SK-N-SH (cell line): ENCODE data around the gene NALF2. TPM values are rescaled to one million over a fixed set of nuclear protein-coding genes. Genes with fewer than 3 reads are reported as not detected.

Source experiments
- CTCF ChIA-PET: fragments of 300-600, 350-600 bp; formaldehyde crosslinking; extraction: SDS; loops from one replicate; lab custom pipeline; 2021; lab: Yijun Ruan, JAX
- POLR2A ChIA-PET: fragments of 350-600 bp; sonication (Branson Sonifier 250); formaldehyde crosslinking; extraction: SDS; loops from one replicate; lab custom pipeline; 2020; ENCODE audit warnings: antibody characterized with exemption, inconsistent platforms; lab: Yijun Ruan, JAX
- DNase-seq: peaks from one replicate; pipeline ENCODE4 v3.0.0; 2012
- H2AFZ ChIP-seq: fragments of 200-600 bp; sonication (generic); 2 replicates; pipeline ENCODE4 v1.8.1; 2016; ENCODE audit warnings: antibody characterized with exemption, mild to moderate bottlenecking, low read depth
- H3F3A ChIP-seq: fragments of 200-600 bp; sonication (generic); replicated peaks from 2 replicates; pipeline ENCODE3; 2016; ENCODE audit warnings: antibody characterized with exemption, mild to moderate bottlenecking; ENCODE audit not compliant: insufficient read depth
- H3K27ac ChIP-seq, 2 experiments: fragments of 200-500 bp in 1 of 2; fragments of 200-600 bp in 1 of 2; sonication (Bioruptor generic) in 1 of 2; sonication (generic), shearing (Covaris generic) in 1 of 2; 2 replicates each; pipeline versions ENCODE4 v1.5.1 to v1.6.1; 2014 to 2016; ENCODE audit warnings: low read depth in 2 of 2, inconsistent platforms in 1 of 2, low read length in 1 of 2, mild to moderate bottlenecking in 1 of 2, mixed read lengths in 1 of 2
- H3K27me3 ChIP-seq: fragments of 200-600 bp; sonication (generic), shearing (Covaris generic); 2 replicates; pipeline ENCODE4 v1.6.1; 2016; ENCODE audit warnings: mixed run types; ENCODE audit not compliant: insufficient read depth
- H3K36me3 ChIP-seq, 2 experiments: fragments of 200-500 bp in 1 of 2; fragments of 200-600 bp in 1 of 2; sonication (Bioruptor generic) in 1 of 2; sonication (generic) in 1 of 2; replicated peaks in 1 of 2; 2 replicates each; pipeline versions ENCODE3 to v1.5.1; 2014 to 2016; ENCODE audit warnings: low read length in 1 of 2, mild to moderate bottlenecking in 1 of 2; ENCODE audit not compliant: insufficient read depth in 2 of 2, control insufficient read depth in 1 of 2
- H3K4me1 ChIP-seq, 2 experiments: fragments of 200-500 bp in 1 of 2; fragments of 200-600 bp in 1 of 2; sonication (Bioruptor generic) in 1 of 2; sonication (generic), shearing (Covaris generic) in 1 of 2; 2 replicates each; pipeline versions ENCODE4 v1.5.1 to v1.6.1; 2014 to 2016; ENCODE audit warnings: low read depth in 1 of 2, low read length in 1 of 2, mixed run types in 1 of 2; ENCODE audit not compliant: insufficient read depth in 2 of 2, control insufficient read depth in 1 of 2
- H3K4me2 ChIP-seq: fragments of 200-600 bp; sonication (generic), shearing (Covaris generic); 2 replicates; pipeline ENCODE4 v1.6.1; 2017; ENCODE audit warnings: mixed run types
- H3K4me3 ChIP-seq, 2 experiments: fragments of 200-500 bp in 1 of 2; fragments of 200-600 bp in 1 of 2; sonication (Bioruptor generic) in 1 of 2; sonication (generic), shearing (Covaris generic) in 1 of 2; 2 replicates each; pipeline versions ENCODE4 v1.5.1 to v1.8.1; 2014 to 2016; ENCODE audit warnings: low read depth in 2 of 2, inconsistent platforms in 1 of 2, low read length in 1 of 2, mild to moderate bottlenecking in 1 of 2, mixed read lengths in 1 of 2, moderate library complexity in 1 of 2
- H3K79me2 ChIP-seq: fragments of 200-600 bp; sonication (generic); 2 replicates; pipeline ENCODE4 v1.8.1; 2017; ENCODE audit warnings: mild to moderate bottlenecking; ENCODE audit not compliant: insufficient read depth
- H3K9ac ChIP-seq: fragments of 200-600 bp; sonication (generic); 2 replicates; pipeline ENCODE4 v1.6.1; 2017; ENCODE audit warnings: mixed run types
- H3K9me2 ChIP-seq: fragments of 200-600 bp; sonication (generic); 2 replicates; pipeline ENCODE4 v1.6.1; 2017; ENCODE audit warnings: mixed run types
- H3K9me3 ChIP-seq: fragments of 200-600 bp; sonication (generic); 2 replicates; pipeline ENCODE4 v1.6.1; 2017; ENCODE audit warnings: mixed run types, mild to moderate bottlenecking, moderate library complexity
- H4K20me1 ChIP-seq: fragments of 200-600 bp; sonication (generic); 2 replicates; pipeline ENCODE4 v1.6.1; 2017; ENCODE audit warnings: mild to moderate bottlenecking, mixed run types; ENCODE audit not compliant: insufficient read depth
- CHD2 ChIP-seq: fragments of 150-350 bp; IDR thresholded peaks from 2 replicates; pipeline ENCODE4 v1.6.1; 2018; ENCODE audit warnings: low read length; ENCODE audit not compliant: partially characterized antibody
- ELF1 ChIP-seq: IDR thresholded peaks from 2 replicates; pipeline ENCODE4 v1.4.0; 2012
- EP300 ChIP-seq, 2 experiments: IDR thresholded peaks; 2 replicates each; pipeline versions ENCODE4 v1.4.0 to v1.6.1; 2012; ENCODE audit warnings: borderline replicate concordance in 1 of 2, low read depth in 1 of 2, low read length in 1 of 2
- FOXJ3 ChIP-seq: sonication (generic); formaldehyde crosslinking; IDR thresholded peaks from 2 replicates; pipeline ENCODE4 v1.5.1; 2020; ENCODE audit warnings: mild to moderate bottlenecking, missing genetic modification reagents
- FOXM1 ChIP-seq: IDR thresholded peaks from 2 replicates; pipeline ENCODE4 v1.4.0; 2012; ENCODE audit warnings: low read depth, mild to moderate bottlenecking
- GABPA ChIP-seq: IDR thresholded peaks from 2 replicates; pipeline ENCODE4 v1.4.0; 2012; ENCODE audit warnings: low read depth, mild to moderate bottlenecking
- GATA2 ChIP-seq: sonication (generic); formaldehyde crosslinking; IDR thresholded peaks from 2 replicates; pipeline ENCODE4 v1.5.0; 2020; ENCODE audit warnings: mild to moderate bottlenecking, missing genetic modification reagents
- IRF3 ChIP-seq: fragments of 150-350 bp; IDR thresholded peaks from 2 replicates; pipeline ENCODE4 v1.6.1; 2016; ENCODE audit warnings: mild to moderate bottlenecking, low read depth, low read length
- JUND ChIP-seq: IDR thresholded peaks from 2 replicates; pipeline ENCODE4 v1.4.0; 2012
- MEF2A ChIP-seq: IDR thresholded peaks from 2 replicates; pipeline ENCODE4 v1.4.0; 2012; ENCODE audit warnings: low read depth, borderline replicate concordance
- MXI1 ChIP-seq: IDR thresholded peaks from 2 replicates; pipeline ENCODE4 v1.6.1; 2012; ENCODE audit warnings: mild to moderate bottlenecking, low read depth, low read length, improper control_type of control experiment
- NFIC ChIP-seq: IDR thresholded peaks from 2 replicates; pipeline ENCODE4 v1.4.0; 2012; ENCODE audit warnings: borderline replicate concordance
- PBX3 ChIP-seq: IDR thresholded peaks from 2 replicates; pipeline ENCODE4; 2012
- POLR2AphosphoS5 ChIP-seq: IDR thresholded peaks from 2 replicates; pipeline ENCODE4 v1.6.1; 2012; ENCODE audit warnings: low read depth, low read length
- RFX5 ChIP-seq: IDR thresholded peaks from 2 replicates; pipeline ENCODE4 v1.6.1; 2012; ENCODE audit warnings: mild to moderate bottlenecking, improper control_type of control experiment, low read length
- SIN3A ChIP-seq: IDR thresholded peaks from 2 replicates; pipeline ENCODE4 v1.6.1; 2012; ENCODE audit warnings: low read depth, mild to moderate bottlenecking, low read length, moderate library complexity, borderline replicate concordance
- SMC3 ChIP-seq: IDR thresholded peaks from 2 replicates; pipeline ENCODE4 v1.6.1; 2012; ENCODE audit warnings: low read depth, low read length, improper control_type of control experiment
- TCF12 ChIP-seq: IDR thresholded peaks from 2 replicates; pipeline ENCODE4 v1.4.0; 2012
- YY1 ChIP-seq: IDR thresholded peaks from 2 replicates; pipeline ENCODE4 v1.4.0; 2012; ENCODE audit warnings: low read depth, mild to moderate bottlenecking
- ZBTB33 ChIP-seq: IDR thresholded peaks from 2 replicates; pipeline ENCODE4 v1.4.0; 2012; ENCODE audit warnings: low read depth, borderline replicate concordance
- WGBS: methylation state at CpG from one replicate; pipeline ENCODE4 v1.1.6; 2017; ENCODE audit warnings: low lambda C conversion rate; 5-methylcytosine and 5-hydroxymethylcytosine counted together
- polyA plus RNA-seq, 3 experiments: library from polyadenylated mRNA; depleted of rRNA; stranded (reverse); fragments of >200 nt; gene quantifications; 2 replicates each; pipeline ENCODE4 v1.2.3, GENCODE V29; 2012

The NALF2 gene
- polyA plus RNA-seq, 1 of the 3 experiments (the other 2 are of a cell fraction): 0.02 TPM

GRCh38 chrX:69510137-69510715 is 6.1 kb downstream of the NALF2 start:
- TF ChIP-seq GATA2 (CRISPR knock-in tag): no peak
- TF ChIP-seq FOXJ3 (CRISPR knock-in tag): no peak
- TF ChIP-seq IRF3: no peak
- no peak for TF ChIP-seq GABPA
- Histone ChIP-seq H3F3A (no peaks in the 10 kb centered on the region), H4K20me1 (peaks cover 6% of the 10 kb centered on the region; the same call in 1 of the 2 replicates), H3K4me3 (no peak overlapping the region), H3K4me2 (no peak overlapping the region), H3K79me2 (no peaks in the 10 kb centered on the region), H3K4me1 (no peaks in the 10 kb centered on the region; a peak in 1 of 4 replicates), H3K27ac (no peak overlapping the region), H3K36me3 (no peaks in the 10 kb centered on the region), H2AFZ (no peak overlapping the region), H3K9me3 (no peaks in the 10 kb centered on the region), H3K9me2 (no peaks in the 10 kb centered on the region), H3K27me3 (peaks cover 14% of the 10 kb centered on the region), H3K9ac (no peak overlapping the region)
- no peak for DNase-seq
- ChIA-PET POLR2A (no interaction called here), CTCF (interaction anchor here (2.1 kb wide), 1 partner anchor 109 kb away, joined by 7 read pairs; no protein-coding TSS in a partner anchor)
- WGBS: 44% methylated on average over 6 of the region's 6 CpGs

- Histone ChIP-seq H2AFZ (no peak overlapping the region), H3K9me3 (no peaks in the 10 kb centered on the region), H3K36me3 (no peaks in the 10 kb centered on the region), H3K9ac (no peak overlapping the region), H4K20me1 (peaks cover 6% of the 10 kb centered on the region; the same call in 1 of the 2 replicates), H3F3A (no peaks in the 10 kb centered on the region), H3K4me1 (no peaks in the 10 kb centered on the region; a peak in 1 of 4 replicates), H3K27ac (no peak overlapping the region), H3K4me3 (no peak overlapping the region), H3K4me2 (no peak overlapping the region), H3K27me3 (peaks cover 9% of the 10 kb centered on the region), H3K79me2 (no peaks in the 10 kb centered on the region), H3K9me2 (no peaks in the 10 kb centered on the region)
- CTCF ChIA-PET: no interaction called here
- POLR2A ChIA-PET: no interaction called here
- TF ChIP-seq CHD2: no peak
- no peak for TF ChIP-seq SMC3
- TF ChIP-seq ELF1: no peak
- TF ChIP-seq RFX5: no peak
- no peak for TF ChIP-seq PBX3
- TF ChIP-seq GATA2 (CRISPR knock-in tag): no peak
- no peak for TF ChIP-seq MEF2A
- no peak for TF ChIP-seq JUND
- no peak for TF ChIP-seq FOXM1
- no peak for TF ChIP-seq NFIC
- TF ChIP-seq SIN3A: no peak
- no peak for TF ChIP-seq EP300 (IDR thresholded peaks at IDR 0.05; ENCODE audit: borderline replicate concordance in 1 of 2, low read depth in 1 of 2, low read length in 1 of 2)
- no peak for TF ChIP-seq FOXJ3 (CRISPR knock-in tag)
- TF ChIP-seq MXI1: no peak
- no peak for TF ChIP-seq POLR2AphosphoS5
- no peak for TF ChIP-seq YY1
- no peak for TF ChIP-seq TCF12
- no peak for TF ChIP-seq ZBTB33
- 27% methylated on average over 3 of the region's 3 CpGs for WGBS
- no peak for DNase-seq
These were observed 6.9 kb downstream of the NALF2 start for GRCh38 chrX:69510914-69511513.
